Astrocyte (in vitro differentiated cells and primary cell): Measurements from ENCODE around the gene DAD1. TPM values are rescaled to one million over a fixed set of nuclear protein-coding genes. Genes with fewer than 3 reads are reported as not detected.

Source experiments
- DNase-seq: peaks from one replicate; pipeline ENCODE4 v3.0.0-alpha.2; 2010; ENCODE audit warnings: low read depth
- FAIRE-seq: peaks from 2 replicates; lab custom pipeline; 2011; peaks lifted over from hg19 to GRCh38; lab: Jason Lieb, UNC
- H2AFZ ChIP-seq: 2 replicates; pipeline ENCODE4 v1.6.0; 2012; ENCODE audit warnings: low read depth, low read length, inconsistent platforms
- H3K27ac ChIP-seq: 2 replicates; pipeline ENCODE4 v1.5.1; 2011; ENCODE audit warnings: low read depth, low read length, inconsistent platforms
- H3K27me3 ChIP-seq: 2 replicates; pipeline ENCODE4 v1.6.0; 2011; ENCODE audit warnings: low read length, inconsistent platforms; ENCODE audit not compliant: insufficient read depth
- H3K36me3 ChIP-seq: 2 replicates; pipeline ENCODE4 v1.5.1; 2011; ENCODE audit warnings: low read length, inconsistent platforms; ENCODE audit not compliant: insufficient read depth
- H3K4me1 ChIP-seq: 2 replicates; pipeline ENCODE4 v1.5.1; 2011; ENCODE audit warnings: low read length, inconsistent platforms; ENCODE audit not compliant: insufficient read depth
- H3K4me2 ChIP-seq: 2 replicates; pipeline ENCODE4 v1.6.0; 2012; ENCODE audit warnings: low read length, inconsistent platforms
- H3K4me3 ChIP-seq: 2 replicates; pipeline ENCODE4 v1.5.1; 2011; ENCODE audit warnings: low read depth, mild to moderate bottlenecking, low read length, inconsistent platforms; ENCODE audit not compliant: insufficient read depth
- H3K79me2 ChIP-seq: 2 replicates; pipeline ENCODE4 v1.6.0; 2012; ENCODE audit warnings: mild to moderate bottlenecking, low read length, inconsistent platforms; ENCODE audit not compliant: insufficient read depth
- H3K9ac ChIP-seq: 2 replicates; pipeline ENCODE4 v1.6.0; 2012; ENCODE audit warnings: mild to moderate bottlenecking, low read length, inconsistent platforms
- H3K9me3 ChIP-seq: 2 replicates; pipeline ENCODE4 v1.5.1; 2012; ENCODE audit warnings: low read depth, mild to moderate bottlenecking, low read length, inconsistent platforms; ENCODE audit not compliant: insufficient read depth
- H4K20me1 ChIP-seq: 2 replicates; pipeline ENCODE4 v1.6.0; 2012; ENCODE audit warnings: low read length, inconsistent platforms; ENCODE audit not compliant: insufficient read depth
- H3K27ac Mint-ChIP-seq: one replicate; pipeline ENCODE4 v1.8.0; 2021; ENCODE audit warnings: mild to moderate bottlenecking, mixed read lengths; ENCODE audit not compliant: unreplicated experiment
- H3K27me3 Mint-ChIP-seq: one replicate; pipeline ENCODE4 v1.8.0; 2021; ENCODE audit warnings: low read depth, mixed read lengths; ENCODE audit not compliant: unreplicated experiment
- H3K36me3 Mint-ChIP-seq: one replicate; pipeline ENCODE4 v1.8.0; 2021; ENCODE audit warnings: low read depth, mixed read lengths; ENCODE audit not compliant: unreplicated experiment
- H3K4me1 Mint-ChIP-seq: one replicate; pipeline ENCODE4 v1.8.0; 2021; ENCODE audit warnings: low read depth, mixed read lengths; ENCODE audit not compliant: unreplicated experiment
- H3K4me3 Mint-ChIP-seq: one replicate; pipeline ENCODE4 v1.8.0; 2021; ENCODE audit warnings: mild to moderate bottlenecking, moderate library complexity, mixed read lengths; ENCODE audit not compliant: unreplicated experiment
- H3K9me3 Mint-ChIP-seq: one replicate; pipeline ENCODE4 v1.8.0; 2021; ENCODE audit warnings: mild to moderate bottlenecking, mixed read lengths; ENCODE audit not compliant: unreplicated experiment
- EZH2 ChIP-seq: IDR thresholded peaks from 2 replicates; pipeline ENCODE4 v1.6.1; 2012; ENCODE audit warnings: mild to moderate bottlenecking, low read length, inconsistent platforms; ENCODE audit not compliant: insufficient read depth
- total RNA-seq: library from RNA; stranded (reverse); gene quantifications from 2 replicates; pipeline ENCODE4 v1.2.1, GENCODE V29; 2021
- TF ChIP-seq, protein P1 (sequence below): IDR thresholded peaks from 2 replicates; pipeline ENCODE4 v1.5.1; 2011; ENCODE audit warnings: low read depth, mild to moderate bottlenecking, inconsistent platforms, low read length, moderate library complexity; ENCODE audit not compliant: insufficient read depth

DAD1 gene
- total RNA-seq, 1 donor from 2014 or later: 302 TPM

- Histone ChIP-seq H3K36me3 (no peaks in the 10 kb centered on the region), H3K4me3 (no peak overlapping the region), H4K20me1 (no peaks in the 10 kb centered on the region), H3K27me3 (peaks cover 6% of the 10 kb centered on the region), H3K79me2 (no peaks in the 10 kb centered on the region), H3K27ac (no peak overlapping the region), H3K9ac (no peak overlapping the region), H3K4me2 (no peak overlapping the region), H2AFZ (no peak overlapping the region), H3K9me3 (no peaks in the 10 kb centered on the region), H3K4me1 (peaks cover 11% of the 10 kb centered on the region)
- Mint-ChIP-seq H3K36me3 (no peaks in the 10 kb centered on the region), H3K9me3 (peaks cover 3% of the 10 kb centered on the region), H3K4me3 (no peak overlapping the region), H3K4me1 (peaks cover 4% of the 10 kb centered on the region), H3K27me3 (peaks cover 8% of the 10 kb centered on the region), H3K27ac (no peak overlapping the region)
- no peak for DNase-seq
- TF ChIP-seq, protein P1, sequence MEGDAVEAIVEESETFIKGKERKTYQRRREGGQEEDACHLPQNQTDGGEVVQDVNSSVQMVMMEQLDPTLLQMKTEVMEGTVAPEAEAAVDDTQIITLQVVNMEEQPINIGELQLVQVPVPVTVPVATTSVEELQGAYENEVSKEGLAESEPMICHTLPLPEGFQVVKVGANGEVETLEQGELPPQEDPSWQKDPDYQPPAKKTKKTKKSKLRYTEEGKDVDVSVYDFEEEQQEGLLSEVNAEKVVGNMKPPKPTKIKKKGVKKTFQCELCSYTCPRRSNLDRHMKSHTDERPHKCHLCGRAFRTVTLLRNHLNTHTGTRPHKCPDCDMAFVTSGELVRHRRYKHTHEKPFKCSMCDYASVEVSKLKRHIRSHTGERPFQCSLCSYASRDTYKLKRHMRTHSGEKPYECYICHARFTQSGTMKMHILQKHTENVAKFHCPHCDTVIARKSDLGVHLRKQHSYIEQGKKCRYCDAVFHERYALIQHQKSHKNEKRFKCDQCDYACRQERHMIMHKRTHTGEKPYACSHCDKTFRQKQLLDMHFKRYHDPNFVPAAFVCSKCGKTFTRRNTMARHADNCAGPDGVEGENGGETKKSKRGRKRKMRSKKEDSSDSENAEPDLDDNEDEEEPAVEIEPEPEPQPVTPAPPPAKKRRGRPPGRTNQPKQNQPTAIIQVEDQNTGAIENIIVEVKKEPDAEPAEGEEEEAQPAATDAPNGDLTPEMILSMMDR: no peak
- TF ChIP-seq EZH2: no peak
- no peak for FAIRE-seq
Observed at GRCh38 chr14:22594156-22594716, 5.2 kb upstream of the DAD1 start.

DNA sequence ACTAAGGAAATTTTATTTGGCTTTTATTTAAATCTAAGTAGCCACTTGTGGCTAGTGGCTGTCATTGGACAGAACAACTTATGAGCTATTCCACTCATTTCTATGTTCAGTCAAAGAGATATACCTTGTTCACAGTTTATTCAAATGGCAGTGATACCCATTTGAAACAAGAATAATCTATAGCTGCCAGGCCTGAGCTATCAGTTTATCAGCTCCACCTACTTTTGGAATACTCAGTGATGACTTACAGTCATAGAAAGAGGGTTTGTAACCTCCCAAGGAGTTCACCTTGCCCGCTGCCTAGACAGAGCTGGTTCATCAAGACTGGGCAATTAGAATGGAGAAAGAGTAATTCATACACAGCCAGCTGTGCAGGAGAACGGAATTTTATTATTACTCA is 4.6 kb upstream of the DAD1 start:
- no peak overlapping the region for H3K4me3 Mint-ChIP-seq

GRCh38 chr14:22593189-22593588 is 4.2 kb upstream of the DAD1 start:
- no peak overlapping the region for H2AFZ ChIP-seq
- Mint-ChIP-seq H3K9me3 (peaks cover 3% of the 10 kb centered on the region), H3K27ac (no peak overlapping the region), H3K4me3 (no peak overlapping the region), H3K36me3 (no peaks in the 10 kb centered on the region), H3K4me1 (no peaks in the 10 kb centered on the region), H3K27me3 (peaks cover 8% of the 10 kb centered on the region)
- peaks cover 6% of the 10 kb centered on the region for H3K27me3 ChIP-seq
- peaks cover 9% of the 10 kb centered on the region for H3K79me2 ChIP-seq
- TF ChIP-seq, protein P1: no peak
- TF ChIP-seq EZH2: no peak
- FAIRE-seq (no peak), DNase-seq (no peak)
- H4K20me1 ChIP-seq: no peaks in the 10 kb centered on the region
- H3K4me1 ChIP-seq: peaks cover 4% of the 10 kb centered on the region
- no peaks in the 10 kb centered on the region for H3K36me3 ChIP-seq
- no peak overlapping the region for H3K9ac ChIP-seq
- H3K4me3 ChIP-seq: no peak overlapping the region
- no peaks in the 10 kb centered on the region for H3K9me3 ChIP-seq
- no peak overlapping the region for H3K4me2 ChIP-seq
- no peak overlapping the region for H3K27ac ChIP-seq

More for the DNA sequence above, 4.6 kb upstream of the DAD1 start:
- FAIRE-seq (no peak), DNase-seq (no peak)
- Histone ChIP-seq H3K79me2 (peaks cover 5% of the 10 kb centered on the region), H4K20me1 (no peaks in the 10 kb centered on the region), H3K27me3 (peaks cover 6% of the 10 kb centered on the region), H3K9ac (no peak overlapping the region), H3K27ac (no peak overlapping the region), H3K36me3 (no peaks in the 10 kb centered on the region), H2AFZ (no peak overlapping the region), H3K4me1 (peaks cover 4% of the 10 kb centered on the region), H3K4me3 (no peak overlapping the region), H3K9me3 (no peaks in the 10 kb centered on the region), H3K4me2 (no peak overlapping the region)
- Mint-ChIP-seq H3K27ac (no peak overlapping the region), H3K36me3 (no peaks in the 10 kb centered on the region), H3K4me1 (no peaks in the 10 kb centered on the region), H3K9me3 (peaks cover 3% of the 10 kb centered on the region), H3K27me3 (peaks cover 8% of the 10 kb centered on the region)
- TF ChIP-seq, protein P1: no peak
- no peak for TF ChIP-seq EZH2
